ENCODE measurements around the gene HSPA12A. TPM values are rescaled to one million over a fixed set of nuclear protein-coding genes. Genes with fewer than 3 reads are reported as not detected.

Gene HSPA12A
- total RNA-seq, 1 donor from 2014 or later, result 2.7 TPM

DNA sequence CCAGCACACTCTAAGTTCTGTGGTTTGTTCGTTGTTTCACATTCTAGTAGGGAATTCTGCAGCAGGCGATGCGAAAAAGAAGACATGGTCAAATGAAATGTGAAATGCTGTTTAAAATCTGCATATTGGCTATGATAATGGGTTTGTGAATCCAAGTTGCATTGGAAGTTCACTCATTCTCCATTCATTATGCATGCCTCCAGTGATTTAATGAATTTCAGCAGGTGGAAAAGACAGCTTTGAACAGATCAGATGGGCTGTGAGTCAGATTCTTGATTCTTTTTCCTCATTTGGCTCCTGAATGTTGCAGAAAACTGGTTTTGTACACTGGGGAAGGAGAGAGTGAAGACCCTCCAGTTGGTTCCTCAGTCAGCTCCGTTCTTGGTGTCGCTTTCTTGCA lies 69.5 kb downstream of the HSPA12A start:
- DNase-seq (ENCODE audit: low spot score) (no peak), ATAC-seq (no peak)

GRCh38 chr10:116671274-116671926 lies 71.0 kb downstream of the HSPA12A start:
- DNase-seq (ENCODE audit: low spot score), result no peak
- ATAC-seq, result no peak

GRCh38 chr10:116670706-116671105 lies 71.7 kb downstream of the HSPA12A start:
- no peak for ATAC-seq
- no peak for DNase-seq (ENCODE audit: low spot score)

DNA sequence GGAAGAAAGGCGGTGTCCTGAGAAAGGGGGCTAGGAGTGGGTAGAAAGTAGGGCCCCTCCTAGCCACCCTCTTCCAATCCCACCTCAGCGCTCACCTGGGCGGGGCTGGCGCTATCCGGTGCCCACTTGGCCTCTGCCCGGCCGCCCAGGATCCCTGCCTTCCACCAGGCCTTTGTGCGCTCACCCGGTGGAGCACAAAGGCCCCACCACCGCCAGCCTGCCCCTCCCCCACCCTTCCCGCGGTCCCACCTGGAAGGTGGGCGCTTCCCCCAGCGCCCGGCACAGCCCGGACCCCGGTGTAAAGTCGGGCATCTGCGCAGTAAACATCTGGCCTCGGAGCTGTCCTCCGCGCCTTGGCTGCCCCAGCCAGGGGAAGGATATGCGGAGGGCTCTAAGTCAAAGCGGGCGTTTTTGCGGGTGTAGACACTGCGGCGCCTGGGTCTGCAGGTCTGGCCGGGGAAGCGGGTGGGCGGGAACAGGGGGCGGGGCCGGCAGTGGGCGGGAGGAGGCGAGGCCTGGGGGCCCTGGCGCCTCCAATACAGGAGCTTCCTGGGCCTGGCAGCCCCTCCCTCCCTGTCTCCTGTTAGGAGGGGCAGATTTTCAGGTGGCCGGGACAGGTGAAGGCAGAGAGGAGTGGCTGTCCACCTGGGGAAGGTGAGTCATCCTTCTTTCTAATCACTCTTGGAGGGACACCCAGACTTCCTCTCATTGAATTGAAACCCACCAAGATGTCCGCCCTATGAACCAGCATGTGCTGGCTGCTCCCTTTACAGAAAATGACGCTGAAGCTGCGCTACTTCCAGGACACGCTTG lies 72.3 kb downstream of the HSPA12A start:
- ATAC-seq, result no peak
- DNase-seq (ENCODE audit: low spot score), result no peak

- no peak for DNase-seq (ENCODE audit: low spot score)
- no peak for ATAC-seq
Measured at GRCh38 chr10:116669080-116669479, 73.3 kb downstream of the HSPA12A start.

- DNase-seq (ENCODE audit: low spot score) (no peak), ATAC-seq (no peak)
Measured at GRCh38 chr10:116668446-116668845, 73.9 kb downstream of the HSPA12A start.

- ATAC-seq (no peak), DNase-seq (ENCODE audit: low spot score) (no peak)
Measured at GRCh38 chr10:116668018-116668417, 74.3 kb downstream of the HSPA12A start.

GRCh38 chr10:116667484-116667883 lies 74.9 kb downstream of the HSPA12A start:
- no peak for DNase-seq (ENCODE audit: low spot score)
- no peak for ATAC-seq

DNA sequence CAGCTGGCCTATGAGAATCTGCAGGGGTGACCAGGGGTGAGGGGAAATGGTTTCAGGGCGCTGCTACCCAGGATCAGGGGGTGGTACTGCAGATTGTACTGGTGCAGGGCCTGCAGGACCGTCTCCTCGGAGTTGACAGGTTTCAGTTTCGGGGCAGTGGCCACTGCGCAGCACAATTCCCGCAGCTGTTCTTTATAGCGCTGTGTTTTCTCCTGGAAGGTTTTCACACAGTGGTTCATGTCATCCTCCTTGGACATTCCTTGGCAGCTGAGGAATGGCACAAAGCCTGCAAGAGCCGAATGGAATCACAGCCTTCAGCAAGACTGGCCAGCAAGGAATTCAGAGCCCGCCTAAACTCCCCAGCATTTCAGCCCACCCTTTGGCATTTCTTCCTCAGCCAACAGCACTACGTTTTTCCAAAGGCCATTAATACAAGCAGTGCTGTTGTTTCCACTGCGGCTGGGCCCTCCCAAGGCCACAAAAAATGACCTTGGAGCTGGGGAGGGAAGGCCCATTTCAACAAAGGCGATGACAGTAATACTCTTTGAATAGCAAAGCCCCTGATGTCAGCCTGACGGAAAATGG lies 76.7 kb downstream of the HSPA12A start:
- no peak for DNase-seq (ENCODE audit: low spot score)
- no peak for ATAC-seq

DNA sequence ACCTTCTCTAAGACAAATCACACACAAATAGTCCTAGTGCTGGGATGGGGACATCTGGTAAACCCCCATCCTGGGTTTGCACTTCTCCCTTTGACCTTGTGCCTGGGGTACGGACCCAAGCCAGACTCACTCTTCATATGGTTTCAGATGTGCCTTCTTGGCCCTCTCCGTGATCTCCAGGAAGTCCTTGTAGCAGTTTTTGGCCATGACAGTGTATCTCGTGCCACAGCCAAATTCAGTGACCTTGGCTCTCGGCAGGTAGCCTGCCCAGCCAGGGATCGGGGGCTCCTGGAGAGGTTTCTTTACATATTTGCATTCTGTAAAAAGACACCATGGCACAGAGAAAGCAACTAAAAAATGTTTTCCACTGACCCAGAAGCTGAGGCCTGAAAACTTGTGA lies 77.7 kb downstream of the HSPA12A start:
- ATAC-seq, result no peak
- no peak for DNase-seq (ENCODE audit: low spot score)

- DNase-seq (ENCODE audit: low spot score) (no peak), ATAC-seq (no peak)
Measured at GRCh38 chr10:116663342-116663741, 79.0 kb downstream of the HSPA12A start.

DNA sequence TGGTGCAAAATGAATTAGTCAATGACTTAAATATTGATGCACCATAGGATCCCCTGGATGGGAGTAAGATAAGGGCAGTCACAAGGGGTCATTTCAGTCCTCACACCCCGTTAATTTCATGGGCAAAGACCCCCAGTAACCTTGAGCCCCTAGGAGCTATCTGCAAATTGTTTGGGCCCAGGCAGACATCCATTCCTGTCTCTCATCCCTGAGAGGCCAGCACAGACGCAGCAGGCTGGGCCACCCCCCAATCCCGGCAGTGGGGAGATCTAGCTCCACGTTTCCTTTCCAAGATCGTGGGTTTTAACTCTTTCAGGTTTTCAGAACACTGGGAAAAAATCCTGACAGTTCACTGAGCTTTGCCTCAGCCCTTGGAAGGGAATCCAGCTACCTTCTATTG lies 81.5 kb downstream of the HSPA12A start:
- no peak for DNase-seq (ENCODE audit: low spot score)
- ATAC-seq, result no peak

GRCh38 chr10:116659049-116659670 lies 83.2 kb downstream of the HSPA12A start:
- ATAC-seq (no peak), DNase-seq (ENCODE audit: low spot score) (no peak)

DNA sequence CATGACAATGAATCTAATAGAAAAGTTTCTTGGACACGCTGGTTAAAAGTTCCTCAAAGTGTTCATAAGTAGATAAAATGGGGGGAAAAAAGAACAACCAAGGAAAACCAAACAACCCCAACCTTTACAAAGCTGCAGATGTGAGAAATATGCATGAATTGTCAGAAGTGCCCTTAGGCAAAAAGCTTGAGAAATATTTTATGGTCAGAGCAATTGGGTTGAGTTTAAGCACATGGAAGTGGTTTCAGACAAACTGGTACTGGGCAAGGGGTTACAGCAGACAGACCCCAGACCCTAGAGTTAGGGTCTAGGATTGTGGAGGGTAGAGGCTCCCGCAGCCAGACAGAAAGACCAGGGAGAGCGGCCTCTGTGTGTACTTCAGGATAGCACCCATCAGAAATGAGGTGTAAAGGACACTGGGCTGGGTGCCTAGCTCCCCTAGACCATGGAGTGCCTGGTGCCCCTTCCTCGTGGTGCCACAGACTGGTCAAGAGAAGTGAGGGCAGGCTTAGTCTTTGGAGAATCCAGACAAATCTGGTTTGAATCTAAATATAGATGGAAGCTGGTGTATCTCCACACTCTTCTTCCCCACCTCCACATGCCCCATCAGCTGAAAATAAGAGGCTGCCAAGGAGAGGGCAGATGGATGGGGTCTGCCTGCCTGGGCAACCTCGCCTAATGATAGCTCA lies 84.4 kb downstream of the HSPA12A start:
- no peak for ATAC-seq
- no peak for DNase-seq (ENCODE audit: low spot score)

DNA sequence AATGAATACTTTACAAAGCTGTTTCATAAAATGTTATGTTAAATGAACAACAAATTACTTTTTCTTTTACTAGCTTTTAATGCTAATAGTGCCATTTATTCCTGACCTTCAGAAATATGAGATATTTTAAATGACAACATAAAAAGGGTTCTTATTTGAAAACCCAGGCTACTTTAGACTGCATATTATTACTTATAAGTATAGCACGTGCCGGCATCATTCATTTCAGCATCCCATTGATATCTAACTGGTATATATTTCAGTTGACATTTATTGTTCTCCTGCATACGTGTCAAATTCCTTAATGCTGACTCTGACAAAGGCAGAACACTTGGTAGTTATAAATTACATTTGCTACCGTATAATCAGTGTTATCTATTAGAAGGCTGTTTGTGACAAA lies 86.3 kb downstream of the HSPA12A start:
- ATAC-seq, result no peak

GRCh38 chr10:116655568-116655967 lies 86.8 kb downstream of the HSPA12A start:
- no peak for ATAC-seq
- no peak for DNase-seq (ENCODE audit: low spot score)

More for the DNA sequence above, 86.3 kb downstream of the HSPA12A start:
- no peak for DNase-seq (ENCODE audit: low spot score)

DNA sequence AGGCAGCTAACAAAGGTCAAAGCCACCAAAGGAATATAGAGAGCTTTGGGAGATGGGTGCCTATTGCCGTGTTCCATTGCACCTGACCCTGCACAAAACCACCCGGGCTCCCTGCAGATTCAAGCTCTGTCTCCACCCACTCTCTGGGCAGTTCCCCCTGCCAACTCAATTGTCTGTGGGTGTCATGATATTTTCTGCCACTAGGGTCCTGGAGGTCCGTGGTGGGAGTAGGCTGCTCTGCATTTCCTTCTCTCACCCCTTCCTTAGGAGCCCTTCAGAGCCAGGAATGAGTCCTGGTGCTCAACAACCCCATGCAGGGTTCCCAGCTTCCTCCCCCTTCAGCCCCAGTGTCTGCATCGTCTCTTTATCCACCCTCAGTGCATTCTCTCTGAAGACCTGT lies 87.5 kb downstream of the HSPA12A start:
- no peak for ATAC-seq

DNA sequence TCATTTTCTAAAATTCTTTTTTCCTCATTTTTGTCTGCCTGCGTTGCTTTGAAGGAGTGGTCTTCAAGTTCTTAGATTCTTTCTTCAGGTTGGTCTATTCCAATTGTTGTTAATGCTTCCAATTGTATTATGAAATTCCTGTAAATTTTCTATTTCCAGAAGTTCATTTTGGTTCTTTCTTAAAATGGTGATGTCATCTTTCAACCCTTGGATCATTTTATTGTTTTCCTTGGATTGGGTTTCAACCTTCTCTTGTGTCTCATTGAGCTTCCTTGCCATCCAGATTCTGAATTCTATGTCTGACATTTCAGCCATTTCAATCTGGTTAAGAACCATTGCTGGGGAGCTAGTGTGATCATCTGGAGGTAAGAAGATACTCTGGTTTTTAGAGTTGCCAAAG lies 88.5 kb downstream of the HSPA12A start:
- DNase-seq (ENCODE audit: low spot score), result no peak
- ATAC-seq, result no peak

More for the DNA sequence above, 87.5 kb downstream of the HSPA12A start:
- DNase-seq (ENCODE audit: low spot score), result no peak

GRCh38 chr10:116648903-116649302 lies 93.5 kb downstream of the HSPA12A start:
- DNase-seq (ENCODE audit: low spot score) (no peak), ATAC-seq (no peak)

- no peak for DNase-seq (ENCODE audit: low spot score)
- ATAC-seq, result no peak
Measured at GRCh38 chr10:116646502-116646901, 95.9 kb downstream of the HSPA12A start.

DNA sequence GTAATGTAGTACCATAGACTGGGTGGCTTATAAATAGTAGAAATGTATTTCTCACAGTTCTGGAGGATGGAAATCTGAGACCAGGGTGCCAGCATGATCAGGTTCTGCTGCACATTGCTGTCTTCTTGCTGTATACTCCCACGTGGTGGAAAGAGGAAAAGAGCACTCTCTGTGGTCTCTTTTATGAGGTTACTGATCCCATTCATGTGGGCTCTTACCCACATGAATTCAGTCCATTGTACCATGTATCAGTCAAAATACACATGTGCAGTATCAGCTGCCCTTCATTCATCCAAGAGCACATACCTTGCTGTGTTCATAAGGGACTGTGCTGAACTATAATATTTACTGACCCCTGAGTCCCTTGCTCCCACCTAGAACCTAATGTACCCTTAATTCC lies 104.5 kb downstream of the HSPA12A start:
- ATAC-seq, result no peak
- no peak for DNase-seq (ENCODE audit: low spot score)

All from left lobe of liver (tissue), 2 donors.